ENCODE data around the gene CFTR. TPM values are rescaled to one million over a fixed set of nuclear protein-coding genes. Genes with fewer than 3 reads are reported as not detected.
"Not testable (repeated sequence)": the region's sequence is repeated elsewhere in the genome, so short reads cannot be mapped to it uniquely, and the experiment has no call there.

CFTR gene
- total and polyA plus RNA-seq, 10 of the 15 experiments (the other 5 are each of a cell fraction or from before 2014, with no cell fraction given) = 0.02 to 2.3 (median 0.21) TPM; not detected in 1

GRCh38 chr7:117460815-117461214, 19.0 kb upstream of the CFTR start:
- ATAC-seq; H3K36me3 ChIP-seq (ENCODE audit: control insufficient read depth in 2 of 2, insufficient read depth in 2 of 2, low read length in 1 of 2); in situ Hi-C loops (cut with MboI); H3K79me2 ChIP-seq (ENCODE audit: control insufficient read depth, insufficient read depth, low read length); H3K27me3 ChIP-seq (replicated peaks in 1 of 2; ENCODE audit: control insufficient read depth in 2 of 2, insufficient read depth in 2 of 2, low read length in 1 of 2); intact Hi-C loops (cut with micrococcal nuclease; ENCODE audit: unreplicated experiment); H3K4me2 ChIP-seq (ENCODE audit: control insufficient read depth, insufficient read depth); H4K20me1 ChIP-seq (ENCODE audit: control insufficient read depth, insufficient read depth); H3K4me3 ChIP-seq; H3K9me3 ChIP-seq (replicated peaks; ENCODE audit: control insufficient read depth, insufficient read depth, low read length); DNase-seq (ENCODE audit: low read depth, low spot score); FAIRE-seq; H2AFZ ChIP-seq (ENCODE audit: control insufficient read depth, low read depth, low read length); H3K27ac ChIP-seq (ENCODE audit: control insufficient read depth, insufficient read depth); H3K4me1 ChIP-seq (ENCODE audit: control insufficient read depth, insufficient read depth, low read length); BruUV-seq (replicated peaks); H3K9ac ChIP-seq (ENCODE audit: control insufficient read depth, insufficient read depth, low read length): not testable (repeated sequence)
- SMC1A ChIA-PET (ENCODE audit: uncharacterized antibody, unreplicated experiment) = interaction anchor here (1.6 to 2.4 kb wide), 2 partner anchors 45 to 691 kb away, joined by 8 read pairs; no protein-coding TSS in a partner anchor
- POLR2A ChIA-PET = interaction anchor here (1.2 kb wide), 1 partner anchor 23 kb away, joined by 3 read pairs; no protein-coding TSS in a partner anchor
- CTCF ChIA-PET = interaction anchor here (3.0 to 4.6 kb wide), 2 partner anchors 45 to 255 kb away, joined by 20 to 61 read pairs; no protein-coding TSS in a partner anchor
- WGBS (ENCODE audit: insufficient coverage, insufficient replicate concordance, low lambda C conversion rate, missing lambda C conversion rate) = 18% methylated on average over 4 of the region's 4 CpGs
- RAD21 ChIA-PET (ENCODE audit: unreplicated experiment) = interaction anchor here (1.1 to 2.6 kb wide), 3 partner anchors 32 to 255 kb away, joined by 3 to 22 read pairs (median 3); no protein-coding TSS in a partner anchor

- CTCF ChIA-PET = interaction anchor here (1.9 kb wide), 1 partner anchor 9 kb away, joined by 9 read pairs; no protein-coding TSS in a partner anchor
- H3K4me3 ChIP-seq = no peak overlapping the region
- no peaks in the 10 kb centered on the region for H3K79me2 ChIP-seq (ENCODE audit: control insufficient read depth, insufficient read depth, low read length)
- in situ Hi-C loops (cut with MboI) (no loop called here), intact Hi-C loops (cut with micrococcal nuclease; ENCODE audit: unreplicated experiment) (no loop called here)
- DNase-seq (ENCODE audit: low read depth, low spot score) = no peak
- peak; percentile 62 for ATAC-seq
- no peaks in the 10 kb centered on the region for H3K36me3 ChIP-seq (ENCODE audit: control insufficient read depth in 2 of 2, insufficient read depth in 2 of 2, low read length in 1 of 2)
- no peak overlapping the region for H2AFZ ChIP-seq (ENCODE audit: control insufficient read depth, low read depth, low read length)
- no peaks in the 10 kb centered on the region for H4K20me1 ChIP-seq (ENCODE audit: control insufficient read depth, insufficient read depth)
- H3K9ac ChIP-seq (ENCODE audit: control insufficient read depth, insufficient read depth, low read length) = no peak overlapping the region
- POLR2A ChIA-PET = interaction anchor here (1.6 kb wide), 1 partner anchor 19 kb away, joined by 3 read pairs; no protein-coding TSS in a partner anchor
- RAD21 ChIA-PET (ENCODE audit: unreplicated experiment) = interaction anchor here (0.8 to 1.3 kb wide), 3 partner anchors 9 to 57 kb away, joined by 3 to 4 read pairs (median 3); no protein-coding TSS in a partner anchor
- no peaks in the 10 kb centered on the region for H3K9me3 ChIP-seq (replicated peaks; ENCODE audit: control insufficient read depth, insufficient read depth, low read length)
- BruUV-seq (replicated peaks) = no TSS peak
- WGBS (ENCODE audit: insufficient coverage, insufficient replicate concordance, low lambda C conversion rate, missing lambda C conversion rate) = 42% methylated on average over 2 of the region's 2 CpGs
- H3K4me1 ChIP-seq (ENCODE audit: control insufficient read depth, insufficient read depth, low read length) = peaks cover 4% of the 10 kb centered on the region
- FAIRE-seq = no peak
- no peaks in the 10 kb centered on the region for H3K27me3 ChIP-seq (replicated peaks in 1 of 2; ENCODE audit: control insufficient read depth in 2 of 2, insufficient read depth in 2 of 2, low read length in 1 of 2)
- SMC1A ChIA-PET (ENCODE audit: uncharacterized antibody, unreplicated experiment) = interaction anchor here (0.6 to 2.5 kb wide), 4 partner anchors 9 to 205 kb away, joined by 3 to 9 read pairs (median 4); no protein-coding TSS in a partner anchor
- H3K4me2 ChIP-seq (ENCODE audit: control insufficient read depth, insufficient read depth) = no peak overlapping the region
- no peak overlapping the region for H3K27ac ChIP-seq (ENCODE audit: control insufficient read depth, insufficient read depth)
- TF ChIP-seq PML (IDR thresholded peaks at IDR 0.05; ENCODE audit: low read length) (no peak), CTCF (IDR thresholded peaks at IDR 0.05 in 2 of 3, conservative IDR thresholded peaks at IDR 0.05 in 1 of 3; ENCODE audit: control insufficient read depth in 2 of 3, extremely low read depth in 1 of 3, insufficient read depth in 1 of 3, low read depth in 3 of 3, low read length in 3 of 3) (no peak), MLLT1 (IDR thresholded peaks at IDR 0.05) (no peak), RFX5 (IDR thresholded peaks at IDR 0.05; ENCODE audit: low read depth, low read length) (no peak), MXI1 (IDR thresholded peaks at IDR 0.05; ENCODE audit: low read depth, low read length) (no peak), ELK1 (IDR thresholded peaks at IDR 0.05; ENCODE audit: low read depth, low read length) (no peak), CEBPZ (IDR thresholded peaks at IDR 0.05; ENCODE audit: low read depth, low read length) (no peak)
These were observed 11.7 kb upstream of the CFTR start for GRCh38 chr7:117468174-117468573.

Measured in GM12878 (cell line).